Left ventricle myocardium inferior (tissue), 1 donor: ENCODE measurements around the gene CNTF. TPM values are rescaled to one million over a fixed set of nuclear protein-coding genes. Genes with fewer than 3 reads are reported as not detected.

Source experiments
- DNase-seq: peaks from one replicate; pipeline ENCODE4 v3.0.0-alpha.2; 2020
- H3K27ac ChIP-seq: fragments of 200-600 bp; replicated peaks from 2 replicates; pipeline ENCODE4 v1.8.0; 2021
- H3K27me3 ChIP-seq: fragments of 200-600 bp; 2 replicates; pipeline ENCODE4 v1.8.0; 2021; ENCODE audit warnings: low read depth
- H3K36me3 ChIP-seq: fragments of 200-600 bp; 2 replicates; pipeline ENCODE4 v1.8.0; 2021
- H3K4me1 ChIP-seq: fragments of 200-600 bp; 2 replicates; pipeline ENCODE4 v1.8.0; 2021
- H3K4me3 ChIP-seq: fragments of 200-600 bp; 2 replicates; pipeline ENCODE4 v1.8.0; 2021; ENCODE audit warnings: mild to moderate bottlenecking, moderate library complexity
- H3K9me3 ChIP-seq: fragments of 200-600 bp; replicated peaks from 2 replicates; pipeline ENCODE4 v1.8.0; 2021
- CTCF ChIP-seq: fragments of 200-600 bp; IDR thresholded peaks from 2 replicates; pipeline ENCODE4 v1.8.0; 2021; ENCODE audit warnings: antibody characterized with exemption, mild to moderate bottlenecking, borderline replicate concordance
- intact Hi-C: fragments of 100-400 bp; cut with micrococcal nuclease; formaldehyde crosslinking; loops from one replicate; pipeline ENCODE4 v1.11.0; 2022
- total RNA-seq: library from RNA; stranded (reverse); fragmentation: NEBNext Ultra II Directional; extraction: Animal tissue kit (Norgen Biotek cat#: 25700); gene quantifications from one replicate; pipeline ENCODE4 v1.2.1, GENCODE V29; 2021
- donor health status: DM: no; HTN: yes; CAD: no; lungs with severe emphysema.

The CNTF gene
- total RNA-seq, 1 donor from 2014 or later, result 0.93 TPM

- H3K4me3 ChIP-seq, result no peak overlapping the region
- no peak overlapping the region for H3K27ac ChIP-seq
- no peak for DNase-seq
- no peak for TF ChIP-seq CTCF
- peaks cover 6% of the 10 kb centered on the region for H3K9me3 ChIP-seq
- peaks cover 27% of the 10 kb centered on the region for H3K4me1 ChIP-seq
- H3K36me3 ChIP-seq, result no peaks in the 10 kb centered on the region
- intact Hi-C loops, result no loop called here
- no peaks in the 10 kb centered on the region for H3K27me3 ChIP-seq
Observed at GRCh38 chr11:58650496-58650895, 28.0 kb downstream of the CNTF start.

- no peak overlapping the region for H3K4me3 ChIP-seq
- no peaks in the 10 kb centered on the region for H3K36me3 ChIP-seq
- no peak for TF ChIP-seq CTCF
- intact Hi-C loops, result no loop called here
- H3K9me3 ChIP-seq, result no peaks in the 10 kb centered on the region
- H3K27ac ChIP-seq, result peak overlapping the region; percentile 33
- peaks cover 27% of the 10 kb centered on the region for H3K4me1 ChIP-seq
- H3K27me3 ChIP-seq, result peaks cover 3% of the 10 kb centered on the region
- DNase-seq, result no peak
Observed at GRCh38 chr11:58652726-58653280, 30.3 kb downstream of the CNTF start.

- Histone ChIP-seq H3K4me3 (no peak overlapping the region), H3K4me1 (peaks cover 27% of the 10 kb centered on the region), H3K36me3 (no peaks in the 10 kb centered on the region), H3K27me3 (peaks cover 3% of the 10 kb centered on the region), H3K27ac (no peak overlapping the region), H3K9me3 (no peaks in the 10 kb centered on the region)
- intact Hi-C loops, result no loop called here
- peak; percentile 93 for TF ChIP-seq CTCF
- peak; percentile 72 for DNase-seq
Observed at GRCh38 chr11:58654079-58654907, 31.8 kb downstream of the CNTF start.

- Histone ChIP-seq H3K9me3 (no peaks in the 10 kb centered on the region), H3K27ac (no peak overlapping the region), H3K27me3 (peaks cover 3% of the 10 kb centered on the region), H3K36me3 (no peaks in the 10 kb centered on the region), H3K4me3 (no peak overlapping the region), H3K4me1 (peaks cover 27% of the 10 kb centered on the region)
- no peak for DNase-seq
- intact Hi-C loops, result no loop called here
- TF ChIP-seq CTCF, result no peak
Observed at GRCh38 chr11:58654908-58655296, 32.4 kb downstream of the CNTF start.

- Histone ChIP-seq H3K4me3 (no peak overlapping the region), H3K36me3 (no peaks in the 10 kb centered on the region), H3K27ac (no peak overlapping the region), H3K4me1 (peaks cover 15% of the 10 kb centered on the region), H3K27me3 (peaks cover 3% of the 10 kb centered on the region), H3K9me3 (no peaks in the 10 kb centered on the region)
- intact Hi-C loops, result no loop called here
- TF ChIP-seq CTCF, result no peak
- DNase-seq, result no peak
Observed at GRCh38 chr11:58656348-58656747, 33.9 kb downstream of the CNTF start.
